Lower lobe of right lung (tissue), 2 donors: ENCODE measurements around the gene LRP3. TPM values are rescaled to one million over a fixed set of nuclear protein-coding genes. Genes with fewer than 3 reads are reported as not detected.

Experiments used
- ATAC-seq, 2 donors: fragments of 200-7000 bp; cut with Tn5 transposase; one replicate each; pipeline ENCODE4 v1.9.1; 2020 to 2022; ENCODE audit warnings: mild to moderate bottlenecking in 2 of 2, moderate library complexity in 2 of 2
- DNase-seq: peaks from one replicate; pipeline ENCODE4 v3.0.0-alpha.2; 2020
- H3K27ac ChIP-seq: fragments of 200-600 bp; one replicate; pipeline ENCODE4 v1.8.0; 2022
- H3K27me3 ChIP-seq: fragments of 200-600 bp; one replicate; pipeline ENCODE4 v1.8.0; 2022; ENCODE audit warnings: low read depth
- H3K36me3 ChIP-seq: fragments of 200-600 bp; one replicate; pipeline ENCODE4 v1.8.0; 2022; ENCODE audit warnings: mild to moderate bottlenecking
- H3K4me1 ChIP-seq: fragments of 200-600 bp; one replicate; pipeline ENCODE4 v1.8.0; 2022
- H3K4me3 ChIP-seq: fragments of 200-600 bp; one replicate; pipeline ENCODE4 v1.8.0; 2022; ENCODE audit warnings: mild to moderate bottlenecking
- H3K9me3 ChIP-seq: fragments of 200-600 bp; one replicate; pipeline ENCODE4 v1.8.0; 2022
- intact Hi-C: fragments of 100-400 bp; cut with DNase I; formaldehyde crosslinking; loops from one replicate; pipeline ENCODE4 v1.11.0; 2022
- total RNA-seq: library from RNA; stranded (reverse); fragmentation: NEBNext Ultra II Directional; extraction: Animal tissue kit (Norgen Biotek cat#: 25700); gene quantifications from one replicate; pipeline ENCODE4 v1.2.1, GENCODE V29; 2021
- TF ChIP-seq, protein P1 (sequence below): fragments of 200-600 bp; IDR thresholded peaks from one replicate; pipeline ENCODE4 v1.8.0; 2022; ENCODE audit warnings: antibody characterized with exemption, mild to moderate bottlenecking
- donor health status: DM: no; HTN: yes; CAD: no; lungs with severe emphysema.

LRP3 gene
- total RNA-seq, 1 donor from 2014 or later, result 13.8 TPM

DNA sequence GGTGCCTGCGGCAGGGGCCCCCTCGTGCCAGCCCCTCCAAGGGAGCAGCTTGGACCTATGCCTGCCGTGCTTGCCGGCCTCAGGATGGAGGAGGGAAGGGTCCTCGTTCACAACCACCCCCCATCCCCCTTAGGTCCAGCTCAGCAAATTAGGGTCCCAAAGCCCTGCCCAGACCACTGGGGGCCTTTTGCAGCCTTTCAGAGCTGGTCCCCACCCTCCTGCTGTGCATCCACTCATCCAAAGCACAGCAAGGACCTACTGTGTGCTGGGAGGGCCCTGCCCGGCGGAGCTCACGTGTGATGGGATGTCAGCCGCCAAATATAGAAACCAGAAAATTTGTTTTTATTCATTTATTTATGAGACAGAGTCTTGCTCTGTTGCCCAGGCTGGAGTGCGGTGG lies 48.0 kb downstream of the LRP3 start:
- ATAC-seq (no peak), DNase-seq (no peak)
- Histone ChIP-seq H3K27me3 (peaks cover 3% of the 10 kb centered on the region), H3K9me3 (peaks cover 6% of the 10 kb centered on the region), H3K27ac (no peak overlapping the region), H3K4me1 (peaks cover 10% of the 10 kb centered on the region), H3K36me3 (no peaks in the 10 kb centered on the region), H3K4me3 (no peak overlapping the region)
- intact Hi-C loops, result no loop called here
- TF ChIP-seq, protein P1, sequence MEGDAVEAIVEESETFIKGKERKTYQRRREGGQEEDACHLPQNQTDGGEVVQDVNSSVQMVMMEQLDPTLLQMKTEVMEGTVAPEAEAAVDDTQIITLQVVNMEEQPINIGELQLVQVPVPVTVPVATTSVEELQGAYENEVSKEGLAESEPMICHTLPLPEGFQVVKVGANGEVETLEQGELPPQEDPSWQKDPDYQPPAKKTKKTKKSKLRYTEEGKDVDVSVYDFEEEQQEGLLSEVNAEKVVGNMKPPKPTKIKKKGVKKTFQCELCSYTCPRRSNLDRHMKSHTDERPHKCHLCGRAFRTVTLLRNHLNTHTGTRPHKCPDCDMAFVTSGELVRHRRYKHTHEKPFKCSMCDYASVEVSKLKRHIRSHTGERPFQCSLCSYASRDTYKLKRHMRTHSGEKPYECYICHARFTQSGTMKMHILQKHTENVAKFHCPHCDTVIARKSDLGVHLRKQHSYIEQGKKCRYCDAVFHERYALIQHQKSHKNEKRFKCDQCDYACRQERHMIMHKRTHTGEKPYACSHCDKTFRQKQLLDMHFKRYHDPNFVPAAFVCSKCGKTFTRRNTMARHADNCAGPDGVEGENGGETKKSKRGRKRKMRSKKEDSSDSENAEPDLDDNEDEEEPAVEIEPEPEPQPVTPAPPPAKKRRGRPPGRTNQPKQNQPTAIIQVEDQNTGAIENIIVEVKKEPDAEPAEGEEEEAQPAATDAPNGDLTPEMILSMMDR, result no peak

DNA sequence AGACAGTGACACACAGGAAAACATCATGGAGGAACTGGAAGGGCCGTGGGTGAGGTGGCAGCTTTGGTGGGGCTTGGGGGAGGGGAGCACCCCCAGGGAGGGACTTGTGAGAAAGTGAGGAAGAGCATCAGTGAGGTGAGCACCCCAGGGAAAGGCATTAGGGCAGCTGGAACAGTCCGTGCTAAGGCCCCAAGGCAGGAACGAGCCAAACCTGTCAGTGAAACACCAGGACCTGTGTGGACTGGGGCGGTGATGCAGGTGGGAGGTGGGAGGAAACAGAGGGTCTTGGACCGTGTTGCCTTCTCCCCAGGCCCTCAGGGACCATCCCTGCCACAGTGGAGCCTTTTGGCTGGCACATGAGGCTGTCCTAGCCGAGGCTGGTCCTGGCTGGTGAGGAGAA lies 48.8 kb downstream of the LRP3 start:
- TF ChIP-seq, protein P1, result no peak
- Histone ChIP-seq H3K27me3 (peaks cover 3% of the 10 kb centered on the region), H3K36me3 (no peaks in the 10 kb centered on the region), H3K9me3 (peaks cover 6% of the 10 kb centered on the region), H3K4me3 (no peak overlapping the region), H3K4me1 (peaks cover 10% of the 10 kb centered on the region), H3K27ac (no peak overlapping the region)
- ATAC-seq (no peak), DNase-seq (no peak)
- intact Hi-C loops, result no loop called here

DNA sequence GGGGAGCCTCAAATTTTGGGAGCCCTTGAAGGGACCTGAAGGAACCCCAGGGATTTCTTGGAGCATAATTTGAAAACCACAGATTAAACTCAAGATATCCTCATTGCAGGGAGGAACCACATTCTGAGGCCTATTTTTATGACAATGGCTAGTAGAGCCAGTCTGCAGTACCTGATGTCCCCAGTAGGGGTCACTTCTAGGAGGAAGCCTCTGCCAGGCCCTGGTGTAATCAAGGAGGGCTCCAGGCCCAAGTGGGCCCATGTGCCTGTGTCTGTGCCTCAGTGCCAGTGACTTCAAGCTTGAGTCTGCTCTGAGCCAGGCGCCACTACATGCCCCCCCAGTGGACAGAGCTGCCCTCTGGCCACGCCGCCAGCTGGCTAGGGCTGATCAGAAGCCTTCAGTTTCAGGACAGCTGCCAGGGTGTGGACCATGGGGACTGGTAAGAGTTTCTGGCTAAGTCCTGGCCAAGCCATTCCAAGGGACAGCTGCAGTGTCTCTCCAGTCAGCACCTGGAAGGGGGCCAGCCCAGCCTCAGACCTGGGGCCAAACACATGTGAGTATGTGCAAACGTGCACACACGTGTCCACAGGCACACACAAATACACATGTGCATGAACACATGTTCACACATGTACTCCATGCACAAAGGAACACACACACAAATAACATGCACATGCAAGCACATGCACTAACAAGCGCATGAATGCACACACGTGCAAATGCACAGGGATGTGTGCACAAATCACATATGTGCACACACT lies 52.0 kb downstream of the LRP3 start:
- peak; percentile 49 for DNase-seq
- intact Hi-C loops, result no loop called here
- H3K4me1 ChIP-seq, result peaks cover 19% of the 10 kb centered on the region

DNA sequence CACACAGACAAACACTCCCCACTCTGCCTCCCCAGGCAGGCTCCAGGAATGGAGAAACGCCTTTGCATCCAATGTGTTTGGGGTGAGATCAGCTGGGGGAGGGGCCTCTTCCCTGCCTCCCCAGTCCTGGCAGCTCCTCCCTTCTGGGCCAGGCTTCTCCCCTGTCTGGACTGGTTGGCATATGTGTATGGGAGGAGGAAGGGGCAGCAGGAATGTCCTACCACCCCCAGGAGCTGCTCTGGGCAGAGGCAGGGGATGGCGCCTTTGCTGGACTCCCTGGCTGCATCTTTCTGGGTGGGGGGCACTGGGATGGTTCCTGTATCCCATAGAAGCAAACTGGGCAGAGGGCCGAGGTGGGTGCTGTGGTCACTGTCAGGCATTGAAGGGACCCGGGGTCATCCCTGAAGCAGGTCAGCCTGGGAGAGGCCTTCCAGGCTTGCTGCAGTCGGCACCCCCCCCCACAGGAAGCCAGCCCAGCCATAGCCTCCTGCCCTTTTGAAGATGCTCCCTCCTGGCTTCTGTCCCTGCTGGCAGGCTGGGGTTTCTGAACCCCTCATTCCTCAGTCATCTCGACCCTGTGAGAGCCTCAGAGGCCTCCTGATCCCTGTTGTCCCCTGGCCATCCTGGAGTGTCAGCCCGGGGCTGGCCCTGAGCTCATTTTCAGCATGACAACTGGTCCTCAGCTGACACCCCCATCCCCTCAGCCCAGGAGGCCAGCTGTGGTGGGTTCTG lies 52.7 kb downstream of the LRP3 start:
- Histone ChIP-seq H3K4me1 (peaks cover 12% of the 10 kb centered on the region), H3K9me3 (peaks cover 6% of the 10 kb centered on the region), H3K4me3 (no peak overlapping the region), H3K36me3 (no peaks in the 10 kb centered on the region), H3K27ac (no peak overlapping the region), H3K27me3 (peaks cover 4% of the 10 kb centered on the region)
- DNase-seq (peak; percentile 35), ATAC-seq (no peak)
- TF ChIP-seq, protein P1, result no peak
- intact Hi-C loops, result no loop called here

More for the DNA sequence above, 52.0 kb downstream of the LRP3 start:
- no peak for ATAC-seq
- H3K36me3 ChIP-seq, result no peaks in the 10 kb centered on the region
- H3K27me3 ChIP-seq, result peaks cover 6% of the 10 kb centered on the region
- H3K27ac ChIP-seq, result no peak overlapping the region
- no peak overlapping the region for H3K4me3 ChIP-seq
- peaks cover 6% of the 10 kb centered on the region for H3K9me3 ChIP-seq
- TF ChIP-seq, protein P1, result peak; percentile 54

DNA sequence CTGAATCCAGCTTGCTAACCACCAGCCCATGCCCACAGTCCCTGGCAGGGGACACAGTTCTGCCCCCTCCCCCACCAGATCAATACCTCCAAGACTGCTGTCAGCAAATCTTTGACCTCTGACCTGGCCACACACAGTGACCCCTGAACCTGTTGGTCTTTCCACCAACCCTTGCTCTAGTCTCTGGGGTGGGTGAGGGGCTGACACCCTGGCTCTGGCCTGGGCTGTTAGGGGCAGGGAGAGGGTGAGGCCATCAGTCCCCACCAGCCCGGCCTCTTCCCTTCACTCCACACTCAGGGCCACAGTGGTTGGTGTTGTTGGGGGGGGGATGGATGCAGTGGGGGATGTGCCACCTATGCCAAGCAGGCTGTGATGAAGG lies 53.3 kb downstream of the LRP3 start:
- DNase-seq (peak; percentile 25), ATAC-seq (no peak)
- peaks cover 11% of the 10 kb centered on the region for H3K4me1 ChIP-seq
- no peak overlapping the region for H3K27ac ChIP-seq
- H3K27me3 ChIP-seq, result peaks cover 4% of the 10 kb centered on the region
- TF ChIP-seq, protein P1, result no peak
- intact Hi-C loops, result no loop called here
- H3K36me3 ChIP-seq, result no peaks in the 10 kb centered on the region
- peaks cover 6% of the 10 kb centered on the region for H3K9me3 ChIP-seq
- H3K4me3 ChIP-seq, result no peak overlapping the region
